SU-DHL-6 (cell line): ENCODE data around the gene DOK7.

ENCODE experiments used
- H2AFZ ChIP-seq: fragments of 200-600 bp; sonication (generic); 2 replicates; pipeline ENCODE4 v1.6.1; 2014; ENCODE audit warnings: low read depth, mild to moderate bottlenecking, moderate library complexity, mixed read lengths, antibody characterized with exemption, low read length; ENCODE audit not compliant: severe bottlenecking
- H3F3A ChIP-seq: fragments of 200-600 bp; shearing (Covaris generic); 2 replicates; pipeline ENCODE4 v1.6.0; 2016; ENCODE audit warnings: antibody characterized with exemption, mild to moderate bottlenecking; ENCODE audit not compliant: insufficient read depth
- H3K27ac ChIP-seq: fragments of 200-600 bp; sonication (generic); 2 replicates; pipeline ENCODE4 v1.5.1; 2016; ENCODE audit warnings: low read depth, mild to moderate bottlenecking, low read length, moderate library complexity, mixed read lengths
- H3K27me3 ChIP-seq: fragments of 200-600 bp; sonication (generic), shearing (Covaris generic); 2 replicates; pipeline ENCODE4 v1.6.0; 2014; ENCODE audit warnings: mild to moderate bottlenecking, low read length
- H3K36me3 ChIP-seq: fragments of 200-600 bp; sonication (generic); 2 replicates; pipeline ENCODE4 v1.6.1; 2014; ENCODE audit warnings: mild to moderate bottlenecking, low read length, mixed read lengths
- H3K4me2 ChIP-seq: fragments of 300-600, 200-600 bp; shearing (Covaris generic), sonication (generic); 2 replicates; pipeline ENCODE4 v1.6.0; 2014; ENCODE audit warnings: low read length, low read depth, mild to moderate bottlenecking; ENCODE audit not compliant: poor library complexity, severe bottlenecking
- H3K4me3 ChIP-seq: fragments of 200-600 bp; sonication (generic); 2 replicates; pipeline ENCODE4 v1.5.1; 2014; ENCODE audit warnings: antibody characterized with exemption, low read length, mild to moderate bottlenecking, mixed read lengths; ENCODE audit not compliant: insufficient read depth, poor library complexity, severe bottlenecking
- H3K79me2 ChIP-seq: fragments of 200-600 bp; sonication (generic); 2 replicates; pipeline ENCODE4 v1.6.1; 2014; ENCODE audit warnings: mild to moderate bottlenecking, low read length, moderate library complexity; ENCODE audit not compliant: insufficient read depth
- H3K9ac ChIP-seq: fragments of 200-600 bp; sonication (generic); 2 replicates; pipeline ENCODE4 v1.7.0; 2014; ENCODE audit warnings: mild to moderate bottlenecking, low read length
- H3K9me2 ChIP-seq: fragments of 200-600 bp; sonication (generic); replicated peaks from 2 replicates; pipeline ENCODE4 v1.6.1; 2014; ENCODE audit warnings: low read length; ENCODE audit not compliant: insufficient read depth
- H3K9me3 ChIP-seq: fragments of 200-600 bp; sonication (generic); 2 replicates; pipeline ENCODE4 v1.6.1; 2014; ENCODE audit warnings: low read length, mixed read lengths; ENCODE audit not compliant: insufficient read depth
- H4K20me1 ChIP-seq: fragments of 200-600 bp; sonication (generic); 2 replicates; pipeline ENCODE4 v1.6.1; 2014; ENCODE audit warnings: low read depth, mild to moderate bottlenecking, antibody characterized with exemption, low read length, moderate library complexity, mixed read lengths
- CTCF ChIP-seq: fragments of 200-600 bp; sonication (generic); IDR thresholded peaks from one replicate; pipeline ENCODE4 v1.5.1; 2017; ENCODE audit warnings: antibody characterized with exemption, mild to moderate bottlenecking, low read length, moderate library complexity; ENCODE audit not compliant: insufficient read depth, poor library complexity, severe bottlenecking
- EZH2phosphoT487 ChIP-seq: fragments of 200-600 bp; sonication (generic), shearing (Covaris generic); conservative IDR thresholded peaks from 2 replicates; pipeline ENCODE4 v1.6.1; 2018; ENCODE audit warnings: mild to moderate bottlenecking, antibody characterized with exemption, low read length, moderate library complexity, mixed read lengths

The DOK7 gene

GRCh38 chr4:3516061-3516835 lies 53.1 kb downstream of the DOK7 start:
- no peaks in the 10 kb centered on the region for H4K20me1 ChIP-seq
- no peaks in the 10 kb centered on the region for H3F3A ChIP-seq
- TF ChIP-seq CTCF: no peak
- no peak for TF ChIP-seq EZH2phosphoT487
- no peaks in the 10 kb centered on the region for H3K9me2 ChIP-seq
- no peaks in the 10 kb centered on the region for H3K36me3 ChIP-seq
- H3K27me3 ChIP-seq: no peaks in the 10 kb centered on the region
- no peak overlapping the region for H3K4me3 ChIP-seq
- no peaks in the 10 kb centered on the region for H3K79me2 ChIP-seq
- H3K27ac ChIP-seq: no peak overlapping the region
- no peak overlapping the region for H3K9ac ChIP-seq
- no peak overlapping the region for H2AFZ ChIP-seq
- H3K9me3 ChIP-seq: no peaks in the 10 kb centered on the region
- no peak overlapping the region for H3K4me2 ChIP-seq

- TF ChIP-seq CTCF (no peak), EZH2phosphoT487 (no peak)
- H2AFZ ChIP-seq: no peak overlapping the region
- H3K27ac ChIP-seq: no peak overlapping the region
- no peaks in the 10 kb centered on the region for H3K9me3 ChIP-seq
- H4K20me1 ChIP-seq: no peaks in the 10 kb centered on the region
- H3K4me3 ChIP-seq: no peak overlapping the region
- H3K79me2 ChIP-seq: no peaks in the 10 kb centered on the region
- H3K9me2 ChIP-seq: no peaks in the 10 kb centered on the region
- no peak overlapping the region for H3K9ac ChIP-seq
- no peak overlapping the region for H3K4me2 ChIP-seq
- H3K36me3 ChIP-seq: no peaks in the 10 kb centered on the region
- H3F3A ChIP-seq: no peaks in the 10 kb centered on the region
- no peaks in the 10 kb centered on the region for H3K27me3 ChIP-seq
These were observed 54.0 kb downstream of the DOK7 start for GRCh38 chr4:3516836-3517730.

GRCh38 chr4:3517731-3518510 lies 54.8 kb downstream of the DOK7 start:
- no peaks in the 10 kb centered on the region for H3F3A ChIP-seq
- H3K9me2 ChIP-seq: no peaks in the 10 kb centered on the region
- no peaks in the 10 kb centered on the region for H3K9me3 ChIP-seq
- no peaks in the 10 kb centered on the region for H3K79me2 ChIP-seq
- H4K20me1 ChIP-seq: no peaks in the 10 kb centered on the region
- no peak overlapping the region for H3K4me2 ChIP-seq
- no peak overlapping the region for H3K27ac ChIP-seq
- H3K9ac ChIP-seq: no peak overlapping the region
- no peak overlapping the region for H3K4me3 ChIP-seq
- H3K27me3 ChIP-seq: no peaks in the 10 kb centered on the region
- TF ChIP-seq EZH2phosphoT487 (no peak), CTCF (no peak)
- H2AFZ ChIP-seq: no peak overlapping the region
- H3K36me3 ChIP-seq: no peaks in the 10 kb centered on the region
